Right lobe of liver (tissue), 4 donors: Measurements from ENCODE around the gene SH3BP4.

Experiments
- POLR2A ChIP-seq: fragments of 450-650 bp; IDR thresholded peaks from one replicate; pipeline ENCODE4 v1.6.1; 2017; ENCODE audit warnings: antibody characterized with exemption, mild to moderate bottlenecking
- TF ChIP-seq, protein P1 (sequence below), 4 donors: fragments of 200-600 bp in 3 of 4; fragments of 450-650 bp in 1 of 4; IDR thresholded peaks; one replicate each; pipeline versions ENCODE4 v1.5.1 to v1.8.0; 2016 to 2022; ENCODE audit warnings: antibody characterized with exemption in 4 of 4, mild to moderate bottlenecking in 2 of 4
- donor health status: DM: no; HTN: no; CAD: no.
- donor health status: DM: no; HTN: no; CAD: no.
- donor health status: DM: no; HTN: yes; CAD: no.

GRCh38 chr2:235041221-235041917, 89.6 kb downstream of the SH3BP4 start:
- TF ChIP-seq, protein P1, sequence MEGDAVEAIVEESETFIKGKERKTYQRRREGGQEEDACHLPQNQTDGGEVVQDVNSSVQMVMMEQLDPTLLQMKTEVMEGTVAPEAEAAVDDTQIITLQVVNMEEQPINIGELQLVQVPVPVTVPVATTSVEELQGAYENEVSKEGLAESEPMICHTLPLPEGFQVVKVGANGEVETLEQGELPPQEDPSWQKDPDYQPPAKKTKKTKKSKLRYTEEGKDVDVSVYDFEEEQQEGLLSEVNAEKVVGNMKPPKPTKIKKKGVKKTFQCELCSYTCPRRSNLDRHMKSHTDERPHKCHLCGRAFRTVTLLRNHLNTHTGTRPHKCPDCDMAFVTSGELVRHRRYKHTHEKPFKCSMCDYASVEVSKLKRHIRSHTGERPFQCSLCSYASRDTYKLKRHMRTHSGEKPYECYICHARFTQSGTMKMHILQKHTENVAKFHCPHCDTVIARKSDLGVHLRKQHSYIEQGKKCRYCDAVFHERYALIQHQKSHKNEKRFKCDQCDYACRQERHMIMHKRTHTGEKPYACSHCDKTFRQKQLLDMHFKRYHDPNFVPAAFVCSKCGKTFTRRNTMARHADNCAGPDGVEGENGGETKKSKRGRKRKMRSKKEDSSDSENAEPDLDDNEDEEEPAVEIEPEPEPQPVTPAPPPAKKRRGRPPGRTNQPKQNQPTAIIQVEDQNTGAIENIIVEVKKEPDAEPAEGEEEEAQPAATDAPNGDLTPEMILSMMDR (IDR thresholded peaks at IDR 0.05): no peak
- TF ChIP-seq POLR2A: no peak
